NCI-H345 treated with DMSO at 0.1 percent for 48 hours (cell line): Measurements from ENCODE around the gene SYNC.
"Not testable (repeated sequence)": the region's sequence is repeated elsewhere in the genome, so short reads cannot be mapped to it uniquely, and the experiment has no call there.

ENCODE experiments used
- DNase-seq: peaks from one replicate; lab custom pipeline; 2025; ENCODE audit not compliant: unreplicated experiment; lab: John Stamatoyannopoulos, UW

The SYNC gene

DNA sequence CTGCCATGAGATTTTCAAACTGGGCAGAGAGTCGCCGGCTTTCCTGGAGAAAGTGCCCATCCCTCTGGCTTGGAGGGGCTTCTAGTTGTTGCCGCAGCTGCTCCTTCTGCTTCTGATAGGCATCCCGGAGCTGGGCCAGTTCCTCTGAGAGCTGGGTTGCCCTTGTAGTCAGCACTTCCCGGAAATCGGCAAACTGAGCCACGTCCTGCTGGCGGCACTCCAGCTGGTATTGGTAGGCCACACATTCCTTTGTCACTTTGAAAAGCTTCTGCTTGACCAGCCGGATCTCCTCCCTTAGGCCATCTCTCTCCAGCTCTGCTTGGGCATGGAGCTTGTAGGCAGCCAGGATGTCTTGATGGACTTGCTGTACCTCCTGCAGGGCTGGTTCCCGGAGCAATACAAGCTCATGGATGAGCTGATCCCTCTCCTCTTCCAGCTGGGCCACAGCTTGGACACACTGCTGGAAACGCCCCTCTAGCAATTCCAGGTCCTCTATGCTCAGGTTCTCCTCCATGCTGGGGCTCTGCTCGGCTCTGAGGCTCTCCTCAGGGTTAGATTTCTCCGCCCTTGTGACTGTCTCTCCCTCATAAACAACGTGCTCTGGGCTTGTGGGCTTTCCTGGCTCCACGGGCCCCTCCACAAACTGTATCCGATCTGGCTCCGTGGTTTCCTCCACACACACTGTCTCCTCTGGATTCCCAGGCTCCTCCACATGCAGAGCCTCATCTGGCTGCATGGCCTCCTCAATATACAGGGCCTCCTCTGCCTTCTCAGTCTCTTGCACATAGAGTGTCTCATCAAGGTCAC, 7.3 kb downstream of the SYNC start:
- no peak for DNase-seq

GRCh38 chr1:32693455-32694174, 9.0 kb downstream of the SYNC start:
- DNase-seq, result no peak

- no peak for DNase-seq
Observed at GRCh38 chr1:32686387-32686786, 16.2 kb downstream of the SYNC start.

- DNase-seq, result no peak
Observed at GRCh38 chr1:32685498-32685897, 17.1 kb downstream of the SYNC start.

- no peak for DNase-seq
Observed at GRCh38 chr1:32684167-32684811, 18.3 kb downstream of the SYNC start.

DNA sequence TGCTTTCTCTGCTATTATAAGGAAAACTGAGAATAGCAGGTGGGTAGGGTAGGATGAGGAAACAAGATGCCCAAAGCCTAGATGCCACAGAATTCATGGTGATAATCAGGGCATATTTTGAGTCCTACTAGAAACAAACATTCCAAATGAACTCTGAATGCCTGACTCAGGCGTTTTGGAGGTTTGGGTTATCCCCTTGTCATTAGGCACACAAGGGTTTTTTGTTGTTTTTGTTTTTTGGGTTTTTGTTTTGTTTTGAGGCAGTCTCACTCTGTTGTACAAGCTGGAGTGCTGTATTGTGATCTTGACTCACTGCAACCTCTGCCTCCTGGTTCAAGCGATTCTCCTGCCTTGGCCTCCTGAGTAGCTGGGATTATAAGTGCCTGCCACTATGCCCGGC, 19.2 kb downstream of the SYNC start:
- DNase-seq, result no peak

GRCh38 chr1:32681999-32682398, 20.6 kb downstream of the SYNC start:
- no peak for DNase-seq

DNA sequence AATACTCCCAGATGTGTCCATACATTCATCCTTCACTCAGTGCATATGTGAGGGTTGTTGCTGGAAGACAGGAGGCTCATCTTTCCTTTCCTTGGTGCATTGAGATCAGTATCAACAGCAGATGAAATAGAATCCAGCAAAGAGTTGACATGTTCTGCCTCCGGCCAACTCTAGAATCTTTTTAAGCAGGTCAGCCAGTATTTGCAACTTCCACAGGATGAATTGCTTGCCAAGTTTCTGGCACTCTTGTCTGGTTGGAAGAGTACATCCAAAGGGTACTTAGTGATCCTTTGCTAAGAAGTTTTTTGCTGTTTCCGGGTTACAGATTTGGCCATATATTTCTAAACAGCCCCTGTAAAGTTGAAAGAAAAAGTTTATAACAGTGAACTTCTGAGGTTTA, 21.1 kb downstream of the SYNC start:
- DNase-seq, result no peak

- no peak for DNase-seq
Observed at GRCh38 chr1:32680642-32681041, 21.9 kb downstream of the SYNC start.

DNA sequence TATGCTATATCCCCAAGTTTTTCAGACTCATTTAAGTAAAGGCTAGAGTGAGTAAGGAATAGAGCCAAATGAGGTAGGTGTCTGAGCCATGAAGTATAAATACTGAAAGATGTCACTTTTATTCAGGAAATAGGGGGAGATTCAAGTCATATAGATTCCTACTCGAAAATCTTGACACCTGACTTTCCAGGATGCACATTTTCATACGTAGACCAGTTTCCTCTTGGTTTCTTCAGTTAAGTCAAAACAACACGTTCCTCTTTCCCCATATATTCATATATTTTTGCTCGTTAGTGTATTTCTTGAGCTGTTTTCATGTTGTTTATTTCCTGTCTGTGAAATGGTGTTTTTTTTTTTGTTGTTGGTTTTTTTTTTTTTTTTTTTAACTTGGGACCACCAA, 22.6 kb downstream of the SYNC start:
- DNase-seq, result not testable (repeated sequence)

- no peak for DNase-seq
Observed at GRCh38 chr1:32676945-32677344, 25.6 kb downstream of the SYNC start.

- not testable (repeated sequence) for DNase-seq
Observed at GRCh38 chr1:32668716-32669115, 33.9 kb downstream of the SYNC start.

- no peak for DNase-seq
Observed at GRCh38 chr1:32666901-32667566, 35.5 kb downstream of the SYNC start.

GRCh38 chr1:32665915-32666314, 36.7 kb downstream of the SYNC start:
- no peak for DNase-seq

DNA sequence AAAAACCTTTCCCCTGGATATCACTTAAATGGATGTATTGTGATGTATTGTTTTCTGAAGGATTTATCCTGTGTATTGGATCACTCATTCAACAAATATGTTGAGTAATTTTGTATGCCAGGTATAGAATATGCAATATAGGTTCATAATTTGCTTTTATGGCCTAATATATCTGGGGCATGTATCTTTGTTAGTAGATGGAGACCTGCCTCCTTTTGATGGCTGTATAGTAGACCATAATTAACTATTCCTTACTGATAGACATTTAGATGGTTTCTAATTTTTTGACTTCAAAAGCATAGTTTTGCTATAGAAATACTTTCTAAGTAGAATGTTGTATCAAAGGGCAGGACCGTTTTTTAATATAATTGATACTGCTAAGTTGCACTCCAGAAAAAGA, 43.0 kb downstream of the SYNC start:
- no peak for DNase-seq

GRCh38 chr1:32652244-32652962, 50.2 kb downstream of the SYNC start:
- no peak for DNase-seq

DNA sequence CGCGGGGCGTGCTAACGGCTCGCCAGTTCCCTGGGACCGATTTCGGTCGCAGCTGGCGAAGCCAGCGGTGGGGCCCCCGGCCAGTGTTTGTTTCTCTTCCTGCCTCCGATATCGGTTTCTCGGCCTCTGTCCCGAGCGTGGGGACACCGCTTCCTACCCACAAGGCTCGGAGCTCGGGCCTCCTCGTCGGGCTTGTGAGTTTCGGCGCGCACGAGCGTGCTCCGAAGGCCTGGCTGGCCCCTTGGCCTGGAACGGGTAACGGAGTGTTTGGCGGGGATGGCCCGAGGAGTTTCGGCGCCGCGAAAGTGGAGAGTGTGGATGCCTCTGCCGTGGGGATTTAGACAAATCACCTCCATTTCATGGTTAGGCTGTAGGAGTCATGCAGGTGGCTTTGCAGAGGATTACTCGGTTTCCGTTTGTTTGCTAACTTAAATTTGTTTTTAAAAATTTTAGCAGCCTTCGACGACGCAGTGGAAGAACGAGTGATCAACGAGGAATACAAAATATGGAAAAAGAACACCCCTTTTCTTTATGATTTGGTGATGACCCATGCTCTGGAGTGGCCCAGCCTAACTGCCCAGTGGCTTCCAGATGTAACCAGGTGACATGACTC, 51.0 kb downstream of the SYNC start:
- DNase-seq, result no peak

DNA sequence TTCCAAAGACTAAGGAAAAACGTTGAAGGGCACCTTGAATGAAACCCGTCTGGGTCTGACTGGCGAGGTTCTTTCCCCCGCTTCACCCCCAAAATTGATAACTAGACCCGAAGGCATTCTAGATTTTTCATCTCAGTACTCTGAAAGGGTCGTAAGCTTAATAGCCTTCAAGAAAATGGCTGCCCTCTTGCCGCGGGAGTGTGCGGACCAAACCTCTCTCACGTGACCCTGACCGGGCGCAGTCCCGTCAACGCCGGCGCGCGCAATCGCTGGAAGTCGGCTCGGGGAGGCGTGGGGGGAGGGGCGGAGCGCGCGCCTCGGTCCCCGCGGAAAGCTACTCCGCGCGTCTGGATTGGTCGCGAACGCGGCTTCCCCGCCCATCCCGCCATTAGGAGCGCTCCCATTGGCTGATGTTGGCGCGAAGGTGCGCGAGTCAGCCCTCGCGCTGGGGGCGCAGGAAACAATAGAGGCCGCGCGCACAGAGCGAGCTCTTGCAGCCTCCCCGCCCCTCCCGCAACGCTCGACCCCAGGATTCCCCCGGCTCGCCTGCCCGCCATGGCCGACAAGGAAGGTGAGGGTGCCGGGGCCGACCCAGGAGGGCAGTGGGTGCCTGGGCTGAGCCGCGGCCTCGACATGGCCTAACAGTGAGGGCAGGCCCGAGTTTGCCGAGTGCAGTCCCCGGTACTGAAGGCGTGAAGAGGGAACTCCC, 51.7 kb downstream of the SYNC start, which contains the start of gene RBBP4:
Gene RBBP4 (plus strand): TSS at position 457 of the 709 bp plus-strand sequence. CDS start 99 bp downstream, at position 556.
- peak; percentile 95 for DNase-seq

DNA sequence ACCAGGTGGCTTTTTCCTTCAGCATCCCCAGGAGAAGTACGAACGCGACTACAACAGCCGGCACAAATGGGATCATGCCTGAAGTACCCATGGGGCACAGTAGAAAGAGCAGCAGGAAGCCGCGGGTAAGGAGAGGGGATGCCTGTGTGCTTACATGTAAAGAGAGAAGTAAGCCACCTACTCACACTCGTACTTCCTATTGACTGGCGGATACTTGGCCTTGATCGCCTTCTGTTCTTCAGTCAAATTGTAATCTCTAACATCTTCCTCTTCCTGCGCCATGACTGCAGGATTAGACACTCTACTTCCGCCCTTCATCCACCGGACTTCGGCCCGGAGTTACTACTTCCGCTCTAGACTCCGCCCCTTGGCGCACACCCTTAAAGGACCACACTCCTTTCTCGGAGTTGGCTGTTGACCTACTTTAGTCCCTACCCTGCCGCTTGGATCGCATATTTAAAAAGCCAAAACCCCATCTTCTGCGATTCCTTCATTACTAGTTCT, 52.3 kb downstream of the SYNC start, which contains the start of gene ZBTB8OS:
Gene ZBTB8OS (minus strand): TSS at position 303 of the 504 bp plus-strand sequence. CDS start 21 bp downstream, at position 282.
- DNase-seq, result peak; percentile 94
